Measurements from ENCODE around the gene THAP8. TPM values are rescaled to one million over a fixed set of nuclear protein-coding genes. Genes with fewer than 3 reads are reported as not detected.
"Not testable (repeated sequence)": the region's sequence is repeated elsewhere in the genome, so short reads cannot be mapped to it uniquely, and the experiment has no call there.

THAP8 gene
- total RNA-seq, 1 donor from 2014 or later = 10.1 TPM

DNA sequence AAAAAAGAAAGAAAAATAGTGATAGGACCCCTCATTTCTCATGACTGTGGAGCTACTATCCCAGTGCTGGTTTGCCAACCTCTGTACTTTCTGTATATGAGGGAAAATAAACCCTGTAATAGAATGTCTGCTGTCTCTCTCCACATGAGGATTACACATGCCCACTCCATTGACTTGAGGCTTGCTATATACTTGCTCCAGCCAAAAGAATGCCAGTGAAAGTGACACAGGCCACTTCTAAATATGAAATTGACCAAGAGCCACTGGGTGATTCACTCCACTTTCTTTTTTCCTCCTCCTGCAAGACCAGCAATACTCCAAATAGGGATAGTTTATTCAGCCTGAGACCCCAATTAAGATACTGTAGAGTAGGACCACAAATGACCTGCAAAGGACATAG, 6.2 kb downstream of the THAP8 start:
- H3K27ac Mint-ChIP-seq = no peak overlapping the region
- no peaks in the 10 kb centered on the region for H3K36me3 Mint-ChIP-seq (ENCODE audit: insufficient read depth)
- H3K4me1 Mint-ChIP-seq (ENCODE audit: low read depth) = peaks cover 3% of the 10 kb centered on the region
- no peaks in the 10 kb centered on the region for H3K27me3 Mint-ChIP-seq
- no peak overlapping the region for H3K4me3 Mint-ChIP-seq (ENCODE audit: low read depth)
- DNase-seq (ENCODE audit: low spot score, unreplicated experiment) = no peak
- TF ChIP-seq, protein P1, sequence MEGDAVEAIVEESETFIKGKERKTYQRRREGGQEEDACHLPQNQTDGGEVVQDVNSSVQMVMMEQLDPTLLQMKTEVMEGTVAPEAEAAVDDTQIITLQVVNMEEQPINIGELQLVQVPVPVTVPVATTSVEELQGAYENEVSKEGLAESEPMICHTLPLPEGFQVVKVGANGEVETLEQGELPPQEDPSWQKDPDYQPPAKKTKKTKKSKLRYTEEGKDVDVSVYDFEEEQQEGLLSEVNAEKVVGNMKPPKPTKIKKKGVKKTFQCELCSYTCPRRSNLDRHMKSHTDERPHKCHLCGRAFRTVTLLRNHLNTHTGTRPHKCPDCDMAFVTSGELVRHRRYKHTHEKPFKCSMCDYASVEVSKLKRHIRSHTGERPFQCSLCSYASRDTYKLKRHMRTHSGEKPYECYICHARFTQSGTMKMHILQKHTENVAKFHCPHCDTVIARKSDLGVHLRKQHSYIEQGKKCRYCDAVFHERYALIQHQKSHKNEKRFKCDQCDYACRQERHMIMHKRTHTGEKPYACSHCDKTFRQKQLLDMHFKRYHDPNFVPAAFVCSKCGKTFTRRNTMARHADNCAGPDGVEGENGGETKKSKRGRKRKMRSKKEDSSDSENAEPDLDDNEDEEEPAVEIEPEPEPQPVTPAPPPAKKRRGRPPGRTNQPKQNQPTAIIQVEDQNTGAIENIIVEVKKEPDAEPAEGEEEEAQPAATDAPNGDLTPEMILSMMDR (IDR thresholded peaks at IDR 0.05; ENCODE audit: unreplicated experiment) = no peak
- no peaks in the 10 kb centered on the region for H3K9me3 Mint-ChIP-seq (ENCODE audit: low read depth)

- TF ChIP-seq, protein P1 (IDR thresholded peaks at IDR 0.05; ENCODE audit: unreplicated experiment) = no peak
- H3K36me3 Mint-ChIP-seq (ENCODE audit: insufficient read depth) = no peaks in the 10 kb centered on the region
- no peaks in the 10 kb centered on the region for H3K27me3 Mint-ChIP-seq
- no peaks in the 10 kb centered on the region for H3K9me3 Mint-ChIP-seq (ENCODE audit: low read depth)
- H3K4me1 Mint-ChIP-seq (ENCODE audit: low read depth) = peaks cover 3% of the 10 kb centered on the region
- no peak overlapping the region for H3K4me3 Mint-ChIP-seq (ENCODE audit: low read depth)
- no peak for DNase-seq (ENCODE audit: low spot score, unreplicated experiment)
- H3K27ac Mint-ChIP-seq = no peak overlapping the region
Observed at GRCh38 chr19:36046443-36047050, 7.5 kb downstream of the THAP8 start.

DNA sequence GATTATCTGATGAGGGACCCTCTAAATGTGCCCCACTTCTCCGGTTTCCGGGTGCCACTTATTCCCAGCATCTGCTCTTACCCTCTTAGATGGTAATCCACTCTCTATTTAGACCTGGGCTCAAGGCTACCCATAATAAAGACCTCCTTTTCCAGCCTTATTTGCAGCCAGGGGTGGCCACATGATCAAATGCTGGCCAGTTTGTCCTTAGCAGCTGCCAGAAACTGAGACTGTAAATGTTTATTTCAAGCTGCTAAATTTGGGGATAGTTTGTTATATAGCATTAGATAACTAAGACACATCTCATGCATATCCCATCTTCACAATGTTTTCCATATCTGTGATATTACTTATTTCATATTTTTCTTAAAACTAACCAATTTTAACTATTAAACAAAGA, 10.1 kb downstream of the THAP8 start:
- DNase-seq (ENCODE audit: low spot score, unreplicated experiment) = no peak
- Mint-ChIP-seq H3K4me3 (ENCODE audit: low read depth) (no peak overlapping the region), H3K27ac (no peak overlapping the region), H3K36me3 (ENCODE audit: insufficient read depth) (no peaks in the 10 kb centered on the region), H3K27me3 (no peaks in the 10 kb centered on the region), H3K9me3 (ENCODE audit: low read depth) (no peaks in the 10 kb centered on the region), H3K4me1 (ENCODE audit: low read depth) (peaks cover 2% of the 10 kb centered on the region)
- TF ChIP-seq, protein P1 (IDR thresholded peaks at IDR 0.05; ENCODE audit: unreplicated experiment) = no peak

DNA sequence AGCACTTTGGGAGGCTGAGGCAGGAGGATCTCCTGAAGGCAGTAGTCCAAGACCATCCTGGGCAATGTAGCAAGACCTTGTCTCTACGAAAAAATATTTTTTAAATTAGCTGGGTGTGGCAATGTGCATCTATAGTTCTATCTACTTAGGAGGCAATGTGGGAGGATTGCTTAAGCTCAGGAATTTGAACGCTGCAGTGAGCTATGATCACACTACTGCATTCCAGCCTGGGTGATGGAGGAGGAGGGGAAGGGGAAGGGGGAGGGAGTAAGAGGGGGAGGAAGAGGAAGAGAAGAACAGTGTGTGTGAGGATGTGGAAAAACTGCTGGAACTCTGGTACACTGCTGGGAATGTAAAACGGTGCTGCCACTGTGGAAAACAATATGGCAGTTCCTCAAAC, 12.3 kb downstream of the THAP8 start:
- Mint-ChIP-seq H3K27ac (peak overlapping the region; percentile 67), H3K4me1 (ENCODE audit: low read depth) (peaks cover 2% of the 10 kb centered on the region)

GRCh38 chr19:36041092-36041491, 13.0 kb downstream of the THAP8 start:
- H3K9me3 Mint-ChIP-seq (ENCODE audit: low read depth); H3K4me1 Mint-ChIP-seq (ENCODE audit: low read depth); H3K27me3 Mint-ChIP-seq; H3K36me3 Mint-ChIP-seq (ENCODE audit: insufficient read depth); DNase-seq (ENCODE audit: low spot score, unreplicated experiment); H3K4me3 Mint-ChIP-seq (ENCODE audit: low read depth): not testable (repeated sequence)
- peak overlapping the region; percentile 80 for H3K27ac Mint-ChIP-seq

More for the DNA sequence above, 12.3 kb downstream of the THAP8 start:
- Mint-ChIP-seq H3K4me3 (ENCODE audit: low read depth) (no peak overlapping the region), H3K36me3 (ENCODE audit: insufficient read depth) (no peaks in the 10 kb centered on the region), H3K27me3 (no peaks in the 10 kb centered on the region), H3K9me3 (ENCODE audit: low read depth) (no peaks in the 10 kb centered on the region)
- TF ChIP-seq, protein P1 (IDR thresholded peaks at IDR 0.05; ENCODE audit: unreplicated experiment) = no peak
- no peak for DNase-seq (ENCODE audit: low spot score, unreplicated experiment)

GRCh38 chr19:36040495-36040894, 13.6 kb downstream of the THAP8 start:
- TF ChIP-seq, protein P1 (IDR thresholded peaks at IDR 0.05; ENCODE audit: unreplicated experiment) = no peak
- H3K4me1 Mint-ChIP-seq (ENCODE audit: low read depth) = peaks cover 2% of the 10 kb centered on the region
- no peaks in the 10 kb centered on the region for H3K36me3 Mint-ChIP-seq (ENCODE audit: insufficient read depth)
- H3K27me3 Mint-ChIP-seq = no peaks in the 10 kb centered on the region
- no peak for DNase-seq (ENCODE audit: low spot score, unreplicated experiment)
- no peak overlapping the region for H3K27ac Mint-ChIP-seq
- no peak overlapping the region for H3K4me3 Mint-ChIP-seq (ENCODE audit: low read depth)
- H3K9me3 Mint-ChIP-seq (ENCODE audit: low read depth) = no peaks in the 10 kb centered on the region

Measured in progenitor cell of endocrine pancreas (in vitro differentiated cells).